RWPE1 (cell line): ENCODE results near the gene HYAL3.
A peak's percentile ranks its signal among the peaks of the same experiment; 100 is the strongest.

Experiments used
- CTCF ChIA-PET: fragments of 350-600 bp; sonication (Branson Sonifier 250); formaldehyde crosslinking; extraction: SDS; loops from one replicate; lab custom pipeline; 2021; lab: Yijun Ruan, JAX
- POLR2A ChIA-PET: fragments of 400-600 bp; formaldehyde crosslinking; extraction: SDS; loops from one replicate; lab custom pipeline; 2020; ENCODE audit warnings: antibody characterized with exemption; ENCODE audit not compliant: low non-redundant PET; lab: Yijun Ruan, JAX
- DNase-seq: peaks from one replicate; pipeline ENCODE4 v3.0.0; 2012; ENCODE audit warnings: low spot score
- H3K27ac ChIP-seq: fragments of 450-650 bp; 2 replicates; pipeline ENCODE4 v1.5.1; 2017
- TF ChIP-seq, protein P1 (sequence below): fragments of 450-650 bp; conservative IDR thresholded peaks from 2 replicates; pipeline ENCODE4 v1.5.1; 2017; ENCODE audit warnings: low read depth, mild to moderate bottlenecking

Gene HYAL3

DNA sequence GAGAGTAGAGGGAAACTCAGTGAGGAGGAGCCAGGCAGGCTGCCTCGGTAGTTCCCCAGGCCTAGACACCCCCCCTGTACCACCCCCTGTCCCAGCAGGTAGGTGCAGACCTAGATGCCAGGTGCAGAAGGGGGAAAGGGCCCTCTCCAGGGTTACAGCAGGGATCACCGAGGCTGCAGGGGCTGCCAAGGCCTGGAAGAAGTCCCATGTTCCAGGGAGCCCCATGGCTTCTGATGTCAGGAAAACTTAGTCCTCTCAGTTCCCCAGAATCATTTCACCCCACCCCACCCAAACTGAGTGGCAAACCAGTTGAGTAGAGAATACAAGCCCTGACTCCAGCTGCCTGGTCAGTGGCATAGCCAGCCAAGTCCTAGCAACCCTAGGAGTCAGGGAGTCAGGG lies 37.7 kb downstream of the HYAL3 start:
- TF ChIP-seq, protein P1, sequence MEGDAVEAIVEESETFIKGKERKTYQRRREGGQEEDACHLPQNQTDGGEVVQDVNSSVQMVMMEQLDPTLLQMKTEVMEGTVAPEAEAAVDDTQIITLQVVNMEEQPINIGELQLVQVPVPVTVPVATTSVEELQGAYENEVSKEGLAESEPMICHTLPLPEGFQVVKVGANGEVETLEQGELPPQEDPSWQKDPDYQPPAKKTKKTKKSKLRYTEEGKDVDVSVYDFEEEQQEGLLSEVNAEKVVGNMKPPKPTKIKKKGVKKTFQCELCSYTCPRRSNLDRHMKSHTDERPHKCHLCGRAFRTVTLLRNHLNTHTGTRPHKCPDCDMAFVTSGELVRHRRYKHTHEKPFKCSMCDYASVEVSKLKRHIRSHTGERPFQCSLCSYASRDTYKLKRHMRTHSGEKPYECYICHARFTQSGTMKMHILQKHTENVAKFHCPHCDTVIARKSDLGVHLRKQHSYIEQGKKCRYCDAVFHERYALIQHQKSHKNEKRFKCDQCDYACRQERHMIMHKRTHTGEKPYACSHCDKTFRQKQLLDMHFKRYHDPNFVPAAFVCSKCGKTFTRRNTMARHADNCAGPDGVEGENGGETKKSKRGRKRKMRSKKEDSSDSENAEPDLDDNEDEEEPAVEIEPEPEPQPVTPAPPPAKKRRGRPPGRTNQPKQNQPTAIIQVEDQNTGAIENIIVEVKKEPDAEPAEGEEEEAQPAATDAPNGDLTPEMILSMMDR = no peak
- peak overlapping the region; percentile 100 for H3K27ac ChIP-seq
- no peak for DNase-seq
- POLR2A ChIA-PET = no interaction called here
- CTCF ChIA-PET = interaction anchor here (1.5 kb wide), 1 partner anchor 67 kb away, joined by 6 read pairs; no protein-coding TSS in a partner anchor

GRCh38 chr3:50260942-50261441 lies 38.2 kb downstream of the HYAL3 start:
- peak overlapping the region; percentile 100 for H3K27ac ChIP-seq
- no peak for DNase-seq
- CTCF ChIA-PET = interaction anchor here (1.5 kb wide), 1 partner anchor 67 kb away, joined by 6 read pairs; no protein-coding TSS in a partner anchor
- TF ChIP-seq, protein P1 = no peak
- POLR2A ChIA-PET = no interaction called here

DNA sequence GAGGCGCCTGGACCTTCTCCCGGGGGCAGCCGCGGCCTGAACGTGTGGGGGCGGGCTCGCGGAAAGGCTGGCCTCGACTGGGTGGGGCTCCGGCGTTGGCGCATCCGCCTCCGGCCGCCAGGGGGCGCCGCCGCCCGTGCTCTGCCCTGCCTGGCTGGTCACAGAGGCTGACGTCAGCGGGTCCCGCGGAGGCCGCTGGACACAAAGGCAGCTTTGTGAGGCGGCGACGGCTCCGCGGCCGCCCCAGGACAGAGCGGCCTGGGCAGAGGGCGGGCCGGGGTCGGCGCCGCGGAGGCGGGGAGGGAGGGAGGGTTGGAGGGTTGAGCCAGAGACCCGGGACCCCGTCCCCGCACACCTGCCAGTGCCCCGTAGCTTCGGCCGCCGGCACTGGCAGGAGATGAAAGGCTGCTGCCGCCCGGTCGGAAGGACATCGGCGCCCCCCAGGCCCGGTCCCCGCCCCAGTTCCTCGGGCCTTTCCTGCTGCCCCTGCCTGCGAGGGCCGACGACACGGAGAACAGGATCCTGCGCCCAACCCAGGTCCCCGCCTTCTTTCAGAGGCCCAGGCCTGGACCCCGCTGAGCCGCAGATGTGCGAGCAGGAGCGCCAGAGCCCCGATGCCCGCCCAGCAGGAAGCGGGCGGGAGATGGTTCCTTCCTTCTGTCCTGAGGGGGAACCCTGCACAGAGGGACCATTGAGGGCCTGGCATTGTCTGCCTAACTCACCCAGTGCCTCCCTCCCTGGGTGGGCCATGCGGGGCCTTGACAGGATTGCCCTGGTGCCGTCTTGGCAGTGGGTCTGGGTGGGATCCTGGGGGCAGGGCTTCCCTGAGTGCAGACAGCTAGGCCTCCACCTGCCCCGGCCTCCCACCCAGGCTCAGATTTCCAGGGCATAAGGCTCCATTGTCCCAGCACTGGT lies 38.9 kb downstream of the HYAL3 start:
- CTCF ChIA-PET = interaction anchor here (0.6 to 1.5 kb wide), 6 partner anchors 9 to 66 kb away, joined by 3 to 9 read pairs (median 4); no protein-coding TSS in a partner anchor
- H3K27ac ChIP-seq = peak overlapping the region; percentile 100
- DNase-seq = peak; percentile 77
- TF ChIP-seq, protein P1 = peak; percentile 96
- POLR2A ChIA-PET = no interaction called here

- POLR2A ChIA-PET = no interaction called here
- DNase-seq = no peak
- TF ChIP-seq, protein P1 = no peak
- CTCF ChIA-PET = interaction anchor here (0.6 to 1.0 kb wide), 4 partner anchors 11 to 56 kb away, joined by 3 to 9 read pairs (median 4); no protein-coding TSS in a partner anchor
- peak overlapping the region; percentile 100 for H3K27ac ChIP-seq
Observed at GRCh38 chr3:50259432-50260026, 39.7 kb downstream of the HYAL3 start.

DNA sequence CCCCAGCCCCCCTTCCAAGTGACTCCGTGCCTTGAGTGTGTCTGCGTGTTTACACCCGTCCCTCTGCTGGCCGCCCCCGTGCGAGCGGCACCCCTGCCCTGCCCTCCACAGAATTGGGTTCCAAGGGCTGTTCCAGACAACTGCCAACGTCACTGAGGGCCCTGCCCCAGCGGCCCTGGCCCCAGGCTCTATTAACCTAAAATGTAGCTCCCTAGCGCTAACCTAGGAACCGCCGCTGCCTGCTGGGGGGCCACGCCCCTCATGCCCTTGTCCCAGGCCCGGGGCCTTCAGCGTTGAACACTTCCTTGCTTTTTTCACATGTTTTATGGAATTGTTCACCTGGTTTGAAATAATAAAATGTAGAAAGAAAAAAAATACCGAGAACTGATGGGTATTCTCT lies 40.2 kb downstream of the HYAL3 start:
- ChIA-PET POLR2A (interaction anchor here (0.6 kb wide), 1 partner anchor 33 kb away, joined by 5 read pairs; no protein-coding TSS in a partner anchor), CTCF (interaction anchor here (0.9 kb wide), 1 partner anchor 30 kb away, joined by 3 read pairs; no protein-coding TSS in a partner anchor)
- DNase-seq = no peak
- peak overlapping the region; percentile 100 for H3K27ac ChIP-seq
- TF ChIP-seq, protein P1 = no peak
